Pancreas (tissue), 10 donors: ENCODE results near the gene BRAT1. TPM values are rescaled to one million over a fixed set of nuclear protein-coding genes. Genes with fewer than 3 reads are reported as not detected.

Experiments
- ATAC-seq, 4 donors: fragments of 200-7000 bp; cut with Tn5 transposase; one replicate each; pipeline versions ENCODE4 v1.8.0 to v1.9.1; 2020; ENCODE audit warnings: mild to moderate bottlenecking in 4 of 4, moderate library complexity in 4 of 4
- DNase-seq, 6 donors: peaks; one replicate each; pipeline ENCODE4 v3.0.0-alpha.2; 2020
- FAIRE-seq: peaks from 2 replicates; lab custom pipeline; 2012; peaks lifted over from hg19 to GRCh38; lab: Jason Lieb, UNC
- H3K27ac ChIP-seq, 4 donors: fragments of 200-600 bp; sonication (generic); 1 replicate in 3 of 4; 2 replicates in 1 of 4; pipeline versions ENCODE4 v1.5.0 to v1.8.0; 2020
- H3K27me3 ChIP-seq, 4 donors: fragments of 200-600 bp; one replicate each; pipeline ENCODE4 v1.8.0; 2021
- H3K36me3 ChIP-seq, 3 donors: fragments of 200-600 bp; sonication (generic) in 1 of 3; one replicate each; pipeline versions ENCODE4 v1.5.0 to v1.8.0; 2020 to 2021
- H3K4me1 ChIP-seq, 3 donors: fragments of 200-600 bp; one replicate each; pipeline ENCODE4 v1.8.0; 2021
- H3K4me3 ChIP-seq, 4 donors: fragments of 200-600 bp; sonication (generic) in 2 of 4; one replicate each; pipeline versions ENCODE4 v1.5.0 to v1.8.0; 2020 to 2021
- H3K9me3 ChIP-seq, 4 donors: fragments of 200-600 bp; one replicate each; pipeline ENCODE4 v1.8.0; 2021
- WGBS, 2 donors: extraction: QIAGEN DNeasy Blood & Tissue Kit; methylation state at CpG; one replicate each; pipeline ENCODE4 v1.1.7; 2013; 5-methylcytosine and 5-hydroxymethylcytosine counted together
- intact Hi-C, 3 donors: fragments of 100-400 bp; cut with DNase I; formaldehyde crosslinking; loops; one replicate each; pipeline versions ENCODE4 v1.11.1 to v1.14.2; 2022
- polyA plus RNA-seq, 2 donors: library from polyadenylated mRNA; stranded (reverse); fragments of 200-250 nt; gene quantifications; one replicate each; pipeline ENCODE4 v1.2.3, GENCODE V29; 2013
- total RNA-seq, 6 donors: library from RNA; stranded (reverse); fragmentation: NEBNext Ultra II Directional in 4 of 6; extraction: Animal tissue kit (Norgen Biotek cat#: 25700) in 4 of 6; gene quantifications; one replicate each; pipeline versions ENCODE4 v1.2.1 to v1.2.4, GENCODE V29; 2021 to 2023
- TF ChIP-seq, protein P1 (sequence below), 4 donors: fragments of 200-600 bp; sonication (generic) in 3 of 4; IDR thresholded peaks; one replicate each; pipeline versions ENCODE4 v1.5.0 to v1.8.0; 2021; ENCODE audit warnings: antibody characterized with exemption in 4 of 4
- donor health status: healthy with polysubstance abuse.
- donor health status: DM: no; HTN: no; CAD: no; lungs with moderate emphysema.
- donor health status: DM: no; HTN: no; CAD: no.
- donor health status: control.
- donor health status: control.
- donor health status: Bipolar disorder and iron deficiency.
- donor health status: DM: yes; HTN: yes; CAD: no.
- donor health status: DM: no; HTN: no; CAD: no.
- donor health status: DM: no; HTN: no; CAD: no.
- donor health status: DM: yes; HTN: yes; CAD: no.

BRAT1 gene
- total and polyA plus RNA-seq, 8 donors: 11.8 to 54.4 (median 15.2) TPM

- no peak overlapping the region for H3K27ac ChIP-seq
- H3K9me3 ChIP-seq: no peaks in the 10 kb centered on the region
- intact Hi-C loops: no loop called here
- peaks cover 0 to 17% (median 15%) of the 10 kb centered on the region in 3 donors for H3K36me3 ChIP-seq
- no peak overlapping the region for H3K4me3 ChIP-seq
- ATAC-seq: no peak
- DNase-seq: peak in 2 of 6 donors; percentile 51 to 73
- WGBS, 2 donors: 87 to 89% methylated on average over 53 of the region's 53 CpGs
- FAIRE-seq: no peak
- H3K27me3 ChIP-seq: no peaks in the 10 kb centered on the region
- TF ChIP-seq, protein P1, sequence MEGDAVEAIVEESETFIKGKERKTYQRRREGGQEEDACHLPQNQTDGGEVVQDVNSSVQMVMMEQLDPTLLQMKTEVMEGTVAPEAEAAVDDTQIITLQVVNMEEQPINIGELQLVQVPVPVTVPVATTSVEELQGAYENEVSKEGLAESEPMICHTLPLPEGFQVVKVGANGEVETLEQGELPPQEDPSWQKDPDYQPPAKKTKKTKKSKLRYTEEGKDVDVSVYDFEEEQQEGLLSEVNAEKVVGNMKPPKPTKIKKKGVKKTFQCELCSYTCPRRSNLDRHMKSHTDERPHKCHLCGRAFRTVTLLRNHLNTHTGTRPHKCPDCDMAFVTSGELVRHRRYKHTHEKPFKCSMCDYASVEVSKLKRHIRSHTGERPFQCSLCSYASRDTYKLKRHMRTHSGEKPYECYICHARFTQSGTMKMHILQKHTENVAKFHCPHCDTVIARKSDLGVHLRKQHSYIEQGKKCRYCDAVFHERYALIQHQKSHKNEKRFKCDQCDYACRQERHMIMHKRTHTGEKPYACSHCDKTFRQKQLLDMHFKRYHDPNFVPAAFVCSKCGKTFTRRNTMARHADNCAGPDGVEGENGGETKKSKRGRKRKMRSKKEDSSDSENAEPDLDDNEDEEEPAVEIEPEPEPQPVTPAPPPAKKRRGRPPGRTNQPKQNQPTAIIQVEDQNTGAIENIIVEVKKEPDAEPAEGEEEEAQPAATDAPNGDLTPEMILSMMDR (IDR thresholded peaks at IDR 0.05): no peak
- no peaks in the 10 kb centered on the region for H3K4me1 ChIP-seq
Observed at GRCh38 chr7:2542916-2543871, 12.1 kb downstream of the BRAT1 start.

DNA sequence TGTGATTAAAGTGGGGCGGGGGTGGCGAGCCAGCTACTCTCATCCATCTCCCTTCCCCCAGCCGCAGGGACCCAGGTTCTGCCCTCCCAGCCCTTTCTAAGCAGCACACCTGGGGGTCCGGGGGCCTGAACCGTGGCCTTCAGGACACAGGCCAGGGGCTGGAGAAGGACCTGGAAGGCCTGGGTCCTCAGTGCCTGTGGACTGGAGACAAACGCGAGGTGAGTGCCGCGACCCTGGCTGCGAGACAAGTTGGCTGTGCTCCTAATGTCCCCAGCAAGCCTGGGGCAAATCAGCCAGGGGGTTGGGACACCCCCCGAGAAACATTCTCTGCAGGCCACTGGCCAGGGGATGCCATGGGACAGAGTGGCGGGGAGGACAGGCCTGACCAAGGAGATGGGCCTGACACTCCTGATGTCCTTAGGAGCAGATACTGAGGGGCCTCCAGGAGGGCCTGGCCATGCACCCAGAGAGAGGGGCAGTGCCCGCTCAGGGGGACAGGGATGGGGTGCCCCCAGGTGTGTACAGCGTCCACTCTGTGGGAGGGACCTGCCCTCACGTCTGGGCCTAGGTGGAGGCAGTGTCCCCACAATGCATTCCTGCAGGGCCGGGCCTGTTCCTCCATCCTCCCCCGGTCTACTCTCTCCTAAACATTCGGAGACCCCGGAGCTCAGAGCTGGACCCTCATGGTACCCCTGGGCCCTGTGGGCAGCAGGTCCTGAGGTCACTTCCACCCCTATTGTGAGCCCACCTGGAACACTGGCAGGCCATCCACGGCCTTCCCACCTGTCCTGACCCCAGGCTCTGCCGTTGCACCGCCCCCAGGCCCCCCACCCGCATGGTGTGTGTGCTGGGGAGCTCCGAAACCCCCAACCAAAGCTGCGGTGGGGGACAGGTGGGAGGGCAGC is 13.1 kb downstream of the BRAT1 start:
- no peak overlapping the region for H3K4me3 ChIP-seq
- no peaks in the 10 kb centered on the region for H3K4me1 ChIP-seq
- H3K36me3 ChIP-seq: peaks cover 0 to 19% (median 17%) of the 10 kb centered on the region in 3 donors
- DNase-seq (peak in 2 of 6 donors; percentile 48 to 75), FAIRE-seq (no peak), ATAC-seq (no peak)
- no peaks in the 10 kb centered on the region for H3K9me3 ChIP-seq
- no peaks in the 10 kb centered on the region for H3K27me3 ChIP-seq
- H3K27ac ChIP-seq: no peak overlapping the region
- TF ChIP-seq, protein P1 (IDR thresholded peaks at IDR 0.05): no peak
- 88% methylated on average over 24 to 25 of the region's 25 CpGs for WGBS, 2 donors
- intact Hi-C loops: no loop called here

GRCh38 chr7:2541291-2542010 is 13.9 kb downstream of the BRAT1 start:
- H3K27me3 ChIP-seq: no peaks in the 10 kb centered on the region
- TF ChIP-seq, protein P1 (IDR thresholded peaks at IDR 0.05): no peak
- 95% methylated on average over 31 to 40 of the region's 40 CpGs for WGBS, 2 donors
- FAIRE-seq (no peak), DNase-seq (peak in 2 of 6 donors; percentile 55 to 79), ATAC-seq (no peak)
- H3K36me3 ChIP-seq: peaks cover 0 to 19% (median 17%) of the 10 kb centered on the region in 3 donors
- intact Hi-C loops: no loop called here
- no peaks in the 10 kb centered on the region for H3K4me1 ChIP-seq
- no peak overlapping the region for H3K27ac ChIP-seq
- H3K9me3 ChIP-seq: no peaks in the 10 kb centered on the region
- H3K4me3 ChIP-seq: no peak overlapping the region

GRCh38 chr7:2540641-2541051 is 14.7 kb downstream of the BRAT1 start:
- FAIRE-seq (no peak), ATAC-seq (no peak), DNase-seq (peak in 2 of 6 donors; percentile 55 to 80)
- Histone ChIP-seq H3K4me3 (no peak overlapping the region), H3K9me3 (no peaks in the 10 kb centered on the region), H3K36me3 (peaks cover 0 to 19% (median 17%) of the 10 kb centered on the region in 3 donors), H3K27ac (no peak overlapping the region), H3K27me3 (no peaks in the 10 kb centered on the region), H3K4me1 (no peaks in the 10 kb centered on the region)
- intact Hi-C loops: no loop called here
- TF ChIP-seq, protein P1 (IDR thresholded peaks at IDR 0.05): no peak
- WGBS, 2 donors: 92 to 95% methylated on average over 19 of the region's 19 CpGs
